ENCODE data around the gene PROX2. TPM values are rescaled to one million over a fixed set of nuclear protein-coding genes. Genes with fewer than 3 reads are reported as not detected.

The PROX2 gene
- total RNA-seq, 1 donor from 2014 or later = not detected

GRCh38 chr14:74858022-74858421 lies 17.9 kb downstream of the PROX2 start:
- ATAC-seq (ENCODE audit: poor library complexity) = no peak
- intact Hi-C loops (cut with DNase I) = no loop called here
- DNase-seq = no peak

GRCh38 chr14:74856366-74856765 lies 19.6 kb downstream of the PROX2 start:
- ATAC-seq (ENCODE audit: poor library complexity) (no peak), DNase-seq (no peak)
- intact Hi-C loops (cut with DNase I) = no loop called here

GRCh38 chr14:74855945-74856344 lies 20.0 kb downstream of the PROX2 start:
- intact Hi-C loops (cut with DNase I) = no loop called here
- DNase-seq (no peak), ATAC-seq (ENCODE audit: poor library complexity) (no peak)

GRCh38 chr14:74855021-74855420 lies 20.9 kb downstream of the PROX2 start:
- intact Hi-C loops (cut with DNase I) = no loop called here
- DNase-seq (no peak), ATAC-seq (ENCODE audit: poor library complexity) (no peak)

- no peak for ATAC-seq (ENCODE audit: poor library complexity)
- intact Hi-C loops (cut with DNase I) = no loop called here
- no peak for DNase-seq
Observed at GRCh38 chr14:74853581-74853980, 22.4 kb downstream of the PROX2 start.

GRCh38 chr14:74852922-74853530 lies 22.9 kb downstream of the PROX2 start:
- intact Hi-C loops (cut with DNase I) = no loop called here
- ATAC-seq (ENCODE audit: poor library complexity) = no peak
- no peak for DNase-seq

GRCh38 chr14:74848768-74849167 lies 27.2 kb downstream of the PROX2 start:
- ATAC-seq (ENCODE audit: poor library complexity) (no peak), DNase-seq (no peak)
- intact Hi-C loops (cut with DNase I) = no loop called here

GRCh38 chr14:74846968-74847665 lies 28.8 kb downstream of the PROX2 start:
- ATAC-seq (ENCODE audit: poor library complexity) (no peak), DNase-seq (no peak)
- intact Hi-C loops (cut with DNase I) = no loop called here

- DNase-seq (no peak), ATAC-seq (ENCODE audit: poor library complexity) (peak; percentile 19)
- intact Hi-C loops (cut with DNase I) = no loop called here
Observed at GRCh38 chr14:74846168-74846567, 29.8 kb downstream of the PROX2 start.

GRCh38 chr14:74843653-74844052 lies 32.3 kb downstream of the PROX2 start:
- intact Hi-C loops (cut with DNase I) = no loop called here
- DNase-seq (no peak), ATAC-seq (ENCODE audit: poor library complexity) (peak; percentile 86)

- intact Hi-C loops (cut with DNase I) = no loop called here
- ATAC-seq (ENCODE audit: poor library complexity) (no peak), DNase-seq (no peak)
Observed at GRCh38 chr14:74841230-74842207, 34.4 kb downstream of the PROX2 start.

GRCh38 chr14:74840603-74841030 lies 35.3 kb downstream of the PROX2 start:
- no peak for ATAC-seq (ENCODE audit: poor library complexity)
- DNase-seq = no peak
- intact Hi-C loops (cut with DNase I) = no loop called here

GRCh38 chr14:74838166-74838565 lies 37.8 kb downstream of the PROX2 start:
- ATAC-seq (ENCODE audit: poor library complexity) = no peak
- intact Hi-C loops (cut with DNase I) = no loop called here
- DNase-seq = no peak

- no peak for ATAC-seq (ENCODE audit: poor library complexity)
- intact Hi-C loops (cut with DNase I) = no loop called here
Observed at GRCh38 chr14:74836251-74836960, 39.5 kb downstream of the PROX2 start.

GRCh38 chr14:74835645-74836250 lies 40.2 kb downstream of the PROX2 start:
- ATAC-seq (ENCODE audit: poor library complexity) (no peak), DNase-seq (no peak)
- intact Hi-C loops (cut with DNase I) = no loop called here

More at GRCh38 chr14:74836251-74836960, 39.5 kb downstream of the PROX2 start:
- no peak for DNase-seq

GRCh38 chr14:74834692-74835392 lies 41.1 kb downstream of the PROX2 start:
- no peak for ATAC-seq (ENCODE audit: poor library complexity)
- intact Hi-C loops (cut with DNase I) = no loop called here
- DNase-seq = no peak

GRCh38 chr14:74832849-74833248 lies 43.1 kb downstream of the PROX2 start:
- intact Hi-C loops (cut with DNase I) = no loop called here
- no peak for DNase-seq
- no peak for ATAC-seq (ENCODE audit: poor library complexity)

- intact Hi-C loops (cut with DNase I) = no loop called here
- ATAC-seq (ENCODE audit: poor library complexity) (no peak), DNase-seq (no peak)
Observed at GRCh38 chr14:74829251-74829650, 46.7 kb downstream of the PROX2 start.
